PFSK-1 (cell line): ENCODE measurements around the gene ALDH16A1.

Source experiments
- FOXP2 ChIP-seq: optimal IDR thresholded peaks from 2 replicates; pipeline ENCODE3; 2011; ENCODE audit warnings: borderline replicate concordance, control low read depth, inconsistent platforms; ENCODE audit not compliant: insufficient read depth; ENCODE audit errors: extremely low read length, extremely low read depth
- POLR2AphosphoS5 ChIP-seq: IDR thresholded peaks from 2 replicates; pipeline ENCODE4 v1.6.1; 2012; ENCODE audit warnings: low read depth, mild to moderate bottlenecking, control low read depth, low read length, moderate library complexity
- REST ChIP-seq, 2 experiments: IDR thresholded peaks; 2 replicates each; pipeline versions ENCODE4 v1.6.1 to v1.8.0; 2011 to 2012; ENCODE audit warnings: low read depth in 2 of 2, low read length in 2 of 2, control low read depth in 1 of 2, inconsistent platforms in 1 of 2, mild to moderate bottlenecking in 1 of 2, moderate library complexity in 1 of 2; ENCODE audit not compliant: insufficient read depth in 1 of 2
- SIN3A ChIP-seq: IDR thresholded peaks from 2 replicates; pipeline ENCODE4 v1.6.1; 2012; ENCODE audit warnings: mild to moderate bottlenecking, low read length, moderate library complexity, borderline replicate concordance; ENCODE audit not compliant: insufficient read depth
- TAF1 ChIP-seq: IDR thresholded peaks from 2 replicates; pipeline ENCODE4 v1.6.1; 2012; ENCODE audit warnings: low read length, control low read depth, borderline replicate concordance; ENCODE audit not compliant: insufficient read depth

The ALDH16A1 gene

GRCh38 chr19:49418511-49418910, 34.5 kb upstream of the ALDH16A1 start:
- TF ChIP-seq REST (IDR thresholded peaks at IDR 0.05; ENCODE audit: insufficient read depth in 1 of 2, low read depth in 2 of 2, low read length in 2 of 2) (no peak), POLR2AphosphoS5 (no peak), TAF1 (no peak), SIN3A (no peak), FOXP2 (no peak)

- TF ChIP-seq FOXP2 (no peak), SIN3A (no peak), POLR2AphosphoS5 (no peak), TAF1 (no peak), REST (IDR thresholded peaks at IDR 0.05; ENCODE audit: insufficient read depth in 1 of 2, low read depth in 2 of 2, low read length in 2 of 2) (no peak)
These were observed 33.9 kb upstream of the ALDH16A1 start for GRCh38 chr19:49419173-49419572.

GRCh38 chr19:49420227-49420626, 32.8 kb upstream of the ALDH16A1 start:
- no peak for TF ChIP-seq FOXP2
- no peak for TF ChIP-seq POLR2AphosphoS5
- TF ChIP-seq TAF1, result no peak
- no peak for TF ChIP-seq SIN3A

- no peak for TF ChIP-seq SIN3A
- no peak for TF ChIP-seq POLR2AphosphoS5
- no peak for TF ChIP-seq REST (IDR thresholded peaks at IDR 0.05; ENCODE audit: insufficient read depth in 1 of 2, low read depth in 2 of 2, low read length in 2 of 2)
- TF ChIP-seq TAF1, result no peak
- no peak for TF ChIP-seq FOXP2
These were observed 31.8 kb upstream of the ALDH16A1 start for GRCh38 chr19:49421039-49421877.

- TF ChIP-seq SIN3A, result no peak
- no peak for TF ChIP-seq POLR2AphosphoS5
- no peak for TF ChIP-seq TAF1
- TF ChIP-seq REST (IDR thresholded peaks at IDR 0.05; ENCODE audit: insufficient read depth in 1 of 2, low read depth in 2 of 2, low read length in 2 of 2), result no peak
- TF ChIP-seq FOXP2, result no peak
These were observed 31.2 kb upstream of the ALDH16A1 start for GRCh38 chr19:49421878-49422202.
